Measurements from ENCODE around the gene NYNRIN. TPM values are rescaled to one million over a fixed set of nuclear protein-coding genes. Genes with fewer than 3 reads are reported as not detected.

NYNRIN gene
- total RNA-seq, 1 experiment from 2014 or later, result 18.7 TPM

- no CpG with 5 or more reads among the region's 3 CpGs for WGBS (ENCODE audit: extremely low coverage, insufficient read length, low lambda C conversion rate)
- peaks cover 0 to 4% of the 10 kb centered on the region in 2 experiments; a peak in 1 of 5 replicates for H3K9me3 Mint-ChIP-seq
- Histone ChIP-seq H3K23ac (ENCODE audit: insufficient read length, low read depth, low read length) (no peak overlapping the region), H3K79me1 (ENCODE audit: insufficient read depth, low read depth, low read length, poor library complexity, severe bottlenecking) (no peaks in the 10 kb centered on the region), H3K4ac (ENCODE audit: low read depth, low read length) (no peak overlapping the region), H4K20me1 (ENCODE audit: control insufficient read depth, insufficient read depth, insufficient read length) (no peaks in the 10 kb centered on the region), H3K9me3 (ENCODE audit: control insufficient read depth, low read depth, low read length) (no peaks in the 10 kb centered on the region), H2AFZ (ENCODE audit: low read length) (no peak overlapping the region), H4K5ac (ENCODE audit: insufficient read length, low read depth, low read length) (no peak overlapping the region), H2BK120ac (ENCODE audit: low read depth, low read length, poor library complexity, severe bottlenecking) (no peak overlapping the region), H3K18ac (ENCODE audit: insufficient read length, low read depth, low read length) (no peak overlapping the region), H3K14ac (ENCODE audit: insufficient read depth, low read length) (no peak overlapping the region), H3K23me2 (ENCODE audit: insufficient read length, low read depth, low read length, poor library complexity, severe bottlenecking) (no peaks in the 10 kb centered on the region), H3K27me3 (ENCODE audit: insufficient read depth, low read length) (no peaks in the 10 kb centered on the region), H3K79me2 (ENCODE audit: insufficient read depth, low read length) (no peaks in the 10 kb centered on the region), H2BK20ac (ENCODE audit: low read depth, low read length, poor library complexity, severe bottlenecking) (no peak overlapping the region), H2BK5ac (ENCODE audit: insufficient read length, low read length) (no peak overlapping the region), H4K91ac (ENCODE audit: insufficient read length, low read depth, low read length) (no peak overlapping the region), H3K27ac (ENCODE audit: insufficient read length, low read depth, low read length) (no peak overlapping the region), H3K4me2 (ENCODE audit: insufficient read depth, insufficient read length, low read length) (no peak overlapping the region), H2BK12ac (ENCODE audit: insufficient read length, low read depth, low read length) (no peak overlapping the region), H4K8ac (replicated peaks; ENCODE audit: insufficient read length, low read depth, low read length) (no peak overlapping the region), H2AK5ac (ENCODE audit: insufficient read length, low read length) (no peak overlapping the region), H3K56ac (ENCODE audit: insufficient read length, low read depth, low read length) (no peak overlapping the region), H3K4me1 (ENCODE audit: insufficient read depth, low read length) (no peaks in the 10 kb centered on the region), H3T11ph (ENCODE audit: low read length) (no peak overlapping the region), H2BK15ac (ENCODE audit: low read depth, low read length) (no peak overlapping the region), H3K9ac (ENCODE audit: extremely low read depth, insufficient read length, low read length) (no peak overlapping the region)
- no peaks in the 10 kb centered on the region for H3K36me3 Mint-ChIP-seq (ENCODE audit: insufficient read depth in 1 of 3, low read depth in 3 of 3)
- H3K4me3 Mint-ChIP-seq, result no peak overlapping the region
- DNase-seq, result no peak
- no peaks in the 10 kb centered on the region for H3K4me1 Mint-ChIP-seq
- peaks cover 1% of the 10 kb centered on the region; the same call in 1 of the 2 replicates for H3K27me3 Mint-ChIP-seq (ENCODE audit: low read depth)
- no peak overlapping the region for H3K27ac Mint-ChIP-seq
- TF ChIP-seq CTCF (conservative IDR thresholded peaks at IDR 0.05), result no peak
Observed at GRCh38 chr14:24465805-24466204, 67.0 kb downstream of the NYNRIN start.

Other genes with a start within 250 kb of the NYNRIN start
- 20.9 and 27.6 TPM in 2 replicates for gene IRF9, start 237.7 kb upstream of the NYNRIN start, total RNA-seq (2021)
- 58.0 and 58.5 TPM in 2 replicates for gene REC8, start 226.9 kb upstream of the NYNRIN start, total RNA-seq (2021)
- 114 and 116 TPM in 2 replicates for gene IPO4, start 210.2 kb upstream of the NYNRIN start, total RNA-seq (2021)
- 31.6 and 31.8 TPM in 2 replicates for gene TM9SF1, start 203.6 kb upstream of the NYNRIN start, total RNA-seq (2021)
- gene TSSK4, start 193.3 kb upstream of the NYNRIN start, total RNA-seq (2021), result not detected in 2 replicates
- gene CHMP4A, start 185.5 kb upstream of the NYNRIN start, total RNA-seq (2021), result 42.0 and 46.2 TPM in 2 replicates
- 18.8 and 19.0 TPM in 2 replicates for gene MDP1, start 182.9 kb upstream of the NYNRIN start, total RNA-seq (2021)
- 214 and 225 TPM in 2 replicates for gene NEDD8, start 166.6 kb upstream of the NYNRIN start, total RNA-seq (2021)
- gene GMPR2, start 166.1 kb upstream of the NYNRIN start, total RNA-seq (2021), result 84.7 and 86.9 TPM in 2 replicates
- 41.3 and 47.6 TPM in 2 replicates for gene TINF2, start 156.4 kb upstream of the NYNRIN start, total RNA-seq (2021)
- gene TGM1, start 135.8 kb upstream of the NYNRIN start, total RNA-seq (2021), result 1.8 and 2.9 TPM in 2 replicates
- gene RABGGTA, start 127.4 kb upstream of the NYNRIN start, total RNA-seq (2021), result 25.6 and 26.1 TPM in 2 replicates
- gene DHRS1, start 99.2 kb upstream of the NYNRIN start, total RNA-seq (2021), result 18.2 and 19.1 TPM in 2 replicates
- 34.7 and 35.0 TPM in 2 replicates for gene NOP9, start 99.2 kb upstream of the NYNRIN start, total RNA-seq (2021)
- not detected in 2 replicates for gene CIDEB, start 91.0 kb upstream of the NYNRIN start, total RNA-seq (2021)
- gene LTB4R2, start 88.9 kb upstream of the NYNRIN start, total RNA-seq (2021), result 13.0 and 13.4 TPM in 2 replicates
- 8.9 and 9.2 TPM in 2 replicates for gene LTB4R, start 87.5 kb upstream of the NYNRIN start, total RNA-seq (2021)
- 0.09 and 0.53 TPM in 2 replicates for gene ADCY4, start 63.9 kb upstream of the NYNRIN start, total RNA-seq (2021)
- 0.35 TPM in 1 of 2 replicates, not detected in the other for gene RIPK3, start 59.0 kb upstream of the NYNRIN start, total RNA-seq (2021)
- gene NFATC4, start 30.8 kb upstream of the NYNRIN start, total RNA-seq (2021), result 43.0 and 46.4 TPM in 2 replicates
- 0.39 and 0.44 TPM in 2 replicates for gene CBLN3, start 30.7 kb downstream of the NYNRIN start, total RNA-seq (2021)
- 30.0 and 31.3 TPM in 2 replicates for gene KHNYN, start 31.0 kb downstream of the NYNRIN start, total RNA-seq (2021)
- 56.2 and 65.0 TPM in 2 replicates for gene SDR39U1, start 43.8 kb downstream of the NYNRIN start, total RNA-seq (2021)
- not detected in 2 replicates for gene CMA1, start 109.3 kb downstream of the NYNRIN start, total RNA-seq (2021)
- gene CTSG, start 177.2 kb downstream of the NYNRIN start, total RNA-seq (2021), result not detected in 2 replicates
- not detected in 2 replicates for gene GZMH, start 210.7 kb downstream of the NYNRIN start, total RNA-seq (2021)
- gene GZMB, start 235.2 kb downstream of the NYNRIN start, total RNA-seq (2021), result not detected in 2 replicates